Right lobe of liver (tissue), 4 donors: Measurements from ENCODE around the gene SNF8.

Source experiments
- POLR2A ChIP-seq: fragments of 450-650 bp; IDR thresholded peaks from one replicate; pipeline ENCODE4 v1.6.1; 2017; ENCODE audit warnings: antibody characterized with exemption, mild to moderate bottlenecking
- TF ChIP-seq, protein P1 (sequence below), 4 donors: fragments of 200-600 bp in 3 of 4; fragments of 450-650 bp in 1 of 4; IDR thresholded peaks; one replicate each; pipeline versions ENCODE4 v1.5.1 to v1.8.0; 2016 to 2022; ENCODE audit warnings: antibody characterized with exemption in 4 of 4, mild to moderate bottlenecking in 2 of 4
- donor health status: DM: no; HTN: no; CAD: no.
- donor health status: DM: no; HTN: no; CAD: no.
- donor health status: DM: no; HTN: yes; CAD: no.

DNA sequence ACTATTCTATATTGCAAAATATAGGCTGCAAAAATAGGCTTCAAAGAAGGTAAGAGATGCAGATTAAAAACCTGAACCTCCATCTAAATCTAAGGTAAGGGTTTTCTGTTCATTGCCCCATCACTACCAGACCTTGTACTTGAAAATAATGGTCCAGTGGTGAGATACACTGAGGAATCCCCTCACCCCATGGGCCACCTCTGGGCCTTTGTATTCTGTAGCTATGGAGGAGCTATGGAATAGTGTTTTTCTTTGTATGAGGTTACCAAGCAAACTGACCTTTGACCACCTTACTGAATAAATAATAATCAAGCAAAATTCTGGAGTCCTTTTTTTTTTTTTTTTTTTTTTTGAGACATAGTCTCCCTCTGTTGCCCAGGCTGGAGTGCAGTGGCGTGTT, 41.2 kb downstream of the SNF8 start:
- TF ChIP-seq, protein P1, sequence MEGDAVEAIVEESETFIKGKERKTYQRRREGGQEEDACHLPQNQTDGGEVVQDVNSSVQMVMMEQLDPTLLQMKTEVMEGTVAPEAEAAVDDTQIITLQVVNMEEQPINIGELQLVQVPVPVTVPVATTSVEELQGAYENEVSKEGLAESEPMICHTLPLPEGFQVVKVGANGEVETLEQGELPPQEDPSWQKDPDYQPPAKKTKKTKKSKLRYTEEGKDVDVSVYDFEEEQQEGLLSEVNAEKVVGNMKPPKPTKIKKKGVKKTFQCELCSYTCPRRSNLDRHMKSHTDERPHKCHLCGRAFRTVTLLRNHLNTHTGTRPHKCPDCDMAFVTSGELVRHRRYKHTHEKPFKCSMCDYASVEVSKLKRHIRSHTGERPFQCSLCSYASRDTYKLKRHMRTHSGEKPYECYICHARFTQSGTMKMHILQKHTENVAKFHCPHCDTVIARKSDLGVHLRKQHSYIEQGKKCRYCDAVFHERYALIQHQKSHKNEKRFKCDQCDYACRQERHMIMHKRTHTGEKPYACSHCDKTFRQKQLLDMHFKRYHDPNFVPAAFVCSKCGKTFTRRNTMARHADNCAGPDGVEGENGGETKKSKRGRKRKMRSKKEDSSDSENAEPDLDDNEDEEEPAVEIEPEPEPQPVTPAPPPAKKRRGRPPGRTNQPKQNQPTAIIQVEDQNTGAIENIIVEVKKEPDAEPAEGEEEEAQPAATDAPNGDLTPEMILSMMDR (IDR thresholded peaks at IDR 0.05) = no peak
- no peak for TF ChIP-seq POLR2A
